ENCODE data around the gene UBE2I.

The UBE2I gene

GRCh38 chr16:1375298-1375640 is 65.8 kb downstream of the UBE2I start:
- H3K27ac ChIP-seq, result no peak overlapping the region
- no peak for TF ChIP-seq CTCF (IDR thresholded peaks at IDR 0.05)
- TF ChIP-seq ZFX (IDR thresholded peaks at IDR 0.05; ENCODE audit: borderline replicate concordance), result no peak

DNA sequence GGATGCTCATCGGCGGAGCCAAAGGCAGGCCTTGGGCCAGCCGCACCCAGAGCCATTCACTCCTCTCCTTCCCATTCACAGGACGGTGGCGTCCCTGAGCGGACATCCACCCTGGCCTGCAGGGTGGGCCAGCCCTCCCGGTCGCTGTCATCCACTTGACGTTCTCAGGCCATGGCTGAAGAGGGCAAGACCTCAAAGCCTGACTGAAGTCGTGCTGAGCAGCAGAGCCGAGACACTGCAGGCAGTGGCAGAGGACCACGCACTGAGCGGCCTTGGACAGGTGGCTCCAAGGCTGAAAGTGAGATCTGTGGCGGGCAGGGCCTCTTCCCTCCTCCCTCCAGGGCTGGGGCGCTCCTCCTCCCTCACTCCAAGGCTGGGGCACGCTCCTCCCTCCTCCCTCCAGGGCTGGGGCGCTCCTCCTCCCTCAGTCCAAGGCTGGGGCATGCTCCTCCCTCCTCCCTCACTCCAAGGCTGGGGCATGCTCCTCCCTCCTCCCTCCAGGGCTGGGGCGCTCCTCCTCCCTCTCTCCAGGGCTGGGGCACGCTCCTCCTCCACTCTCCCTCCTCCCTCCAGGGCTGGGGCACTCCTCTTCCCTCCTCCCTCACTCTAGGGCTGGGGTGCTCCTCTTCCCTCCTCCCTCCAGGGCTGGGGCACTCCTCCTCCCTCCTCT is 66.4 kb downstream of the UBE2I start:
- TF ChIP-seq ZFX (IDR thresholded peaks at IDR 0.05; ENCODE audit: borderline replicate concordance) (no peak), CTCF (IDR thresholded peaks at IDR 0.05) (no peak)
- H3K27ac ChIP-seq, result no peak overlapping the region
